Heart right ventricle (tissue), 16 donors: Measurements from ENCODE around the gene WDR19. TPM values are rescaled to one million over a fixed set of nuclear protein-coding genes. Genes with fewer than 3 reads are reported as not detected.
"Not testable (repeated sequence)": the region's sequence is repeated elsewhere in the genome, so short reads cannot be mapped to it uniquely, and the experiment has no call there.

Experiments used
- ATAC-seq, 8 donors: fragments of 200-7000 bp; cut with Tn5 transposase; one replicate each; pipeline ENCODE4 v1.9.1; 2020; ENCODE audit warnings: mild to moderate bottlenecking in 8 of 8, moderate library complexity in 8 of 8, moderate number of reproducible peaks in 1 of 8
- DNase-seq, 2 donors: peaks; one replicate each; pipeline ENCODE4 v3.0.0-alpha.2; 2020
- H3K27ac ChIP-seq, 10 donors: fragments of 200-600 bp; sonication (generic) in 2 of 10; one replicate each; pipeline versions ENCODE4 v1.5.0 to v1.8.0; 2020 to 2022; ENCODE audit warnings: mild to moderate bottlenecking in 3 of 10
- H3K27me3 ChIP-seq, 7 donors: fragments of 200-600 bp; one replicate each; pipeline ENCODE4 v1.8.0; 2021 to 2022; ENCODE audit warnings: mild to moderate bottlenecking in 2 of 7
- H3K36me3 ChIP-seq, 9 donors: fragments of 200-600 bp; sonication (generic) in 1 of 9; one replicate each; pipeline versions ENCODE4 v1.5.0 to v1.8.0; 2020 to 2022; ENCODE audit warnings: mild to moderate bottlenecking in 2 of 9
- H3K4me1 ChIP-seq, 9 donors: fragments of 200-600 bp; sonication (generic) in 1 of 9; one replicate each; pipeline versions ENCODE4 v1.5.0 to v1.8.0; 2020 to 2022; ENCODE audit warnings: mild to moderate bottlenecking in 4 of 9
- H3K4me3 ChIP-seq, 10 donors: fragments of 200-600 bp; sonication (generic) in 2 of 10; one replicate each; pipeline versions ENCODE4 v1.5.0 to v1.8.0; 2020 to 2022; ENCODE audit warnings: mild to moderate bottlenecking in 7 of 10, moderate library complexity in 2 of 10
- H3K9me3 ChIP-seq, 11 donors: fragments of 200-600 bp in 10 of 11; sonication (generic) in 2 of 11; one replicate each; pipeline versions ENCODE4 v1.5.0 to v1.8.0; 2013 to 2022; ENCODE audit warnings: mild to moderate bottlenecking in 2 of 11, control low read depth in 1 of 11, moderate library complexity in 1 of 11
- CTCF ChIP-seq, 9 donors: fragments of 200-600 bp; sonication (generic) in 2 of 9; IDR thresholded peaks; one replicate each; pipeline versions ENCODE4 v1.5.0 to v1.8.0; 2021 to 2022; ENCODE audit warnings: antibody characterized with exemption in 9 of 9, mild to moderate bottlenecking in 5 of 9, moderate library complexity in 1 of 9
- WGBS, 2 donors: extraction: QIAGEN DNeasy Blood & Tissue Kit; methylation state at CpG; one replicate each; pipeline ENCODE4 v1.1.7; 2013; ENCODE audit warnings: inconsistent platforms in 1 of 2; 5-methylcytosine and 5-hydroxymethylcytosine counted together
- intact Hi-C, 10 donors: fragments of 100-400 bp; cut with DNase I; formaldehyde crosslinking; loops; one replicate each; pipeline versions ENCODE4 v1.11.1 to v1.14.2; 2022
- long read RNA-seq, 3 donors: library from polyadenylated mRNA; unstranded; transcript quantifications; one replicate each; pipeline ENCODE4 v2.0.0, GENCODE V29; 2020 to 2021
- polyA plus RNA-seq, 2 donors: library from polyadenylated mRNA; stranded (reverse); fragments of 200-250 nt; gene quantifications; one replicate each; pipeline ENCODE4 v1.2.3, GENCODE V29; 2013
- total RNA-seq, 10 donors: library from RNA; stranded (reverse); fragmentation: NEBNext Ultra II Directional in 3 of 10; extraction: Animal tissue kit (Norgen Biotek cat#: 25700) in 3 of 10; gene quantifications; one replicate each; pipeline versions ENCODE4 v1.2.1 to v1.2.4, GENCODE V29; 2021 to 2023
- donor health status: Arrhythmogenic right ventricular cardiomyopathy.
- donor health status: ischemic (EF 13 %, LVEDD 7.1; RV severe dilation, severe dysfunction).
- donor health status: healthy with polysubstance abuse.
- donor health status: DM: no; HTN: yes; CAD: no.
- donor health status: DM: no; HTN: no; CAD: no.
- donor health status: ischemic (EF 25% LVEDD 6.9; RV normal size, moderate dysfunction).
- donor health status: ischemic (EF 25% LVEDD 5.7; RV mildly dilated, moderate dysfunction).
- donor health status: healthy.
- donor health status: DM: yes; HTN: yes; CAD: no.
- donor health status: Ischemic cardiomyopathy.
- donor health status: ischemic (EF 35%, LVEDD 5.7; RV mildly dilated, moderate dysfunction).
- donor health status: nonischemic (EF 11% LVEDD 7.7; RV severe dilation, severe dysfunction).
- donor health status: DM: yes; HTN: yes; CAD: no.
- donor health status: PGD.
- donor health status: ischemic (EF 29% LVEDD 5.4; RV normal size, mild dysfunction).
- donor health status: nonischemic (EF 23%, LVEDD 6.1; RV moderate dilation, normal function).

Gene WDR19
- total RNA-seq (10 to 100 TPM in 1 of 10 donors, 1 to 10 TPM in 9; 4.1 to 14.6 (median 6.7) TPM), polyA plus RNA-seq (10 to 100 TPM; 13.0 to 25.8 TPM)
- long read RNA-seq, donor 1, full-length matches to known transcripts = 2 of 6 reads
- long read RNA-seq, donor 1, partial matches to known transcripts = 0 of 6 reads
- long read RNA-seq, donor 1, other reads (novel, unspliced or antisense) = 4 of 6 reads
- long read RNA-seq, donor 2, full-length matches to known transcripts = 3 of 7 reads
- long read RNA-seq, donor 2, partial matches to known transcripts = 1 of 7 reads
- long read RNA-seq, donor 2, other reads (novel, unspliced or antisense) = 3 of 7 reads
- long read RNA-seq, donor 3, full-length matches to known transcripts = 1 of 6 reads
- long read RNA-seq, donor 3, partial matches to known transcripts = 5 of 6 reads
- long read RNA-seq, donor 3, other reads (novel, unspliced or antisense) = 0 of 6 reads

GRCh38 chr4:39181905-39182638 lies at the start of gene WDR19:
Gene WDR19, plus strand, starts transcription at chr4:39182529. Its CDS starts 29 bp downstream, at chr4:39182558.
- intact Hi-C loops = loop anchor here in 3 of 10 donors (2.0 to 10.0 kb wide), 4 partner anchors 137 to 280 kb away; no protein-coding TSS in a partner anchor

GRCh38 chr4:39133623-39134022 lies 48.7 kb upstream of the WDR19 start:
- H3K4me3 ChIP-seq = no peak overlapping the region
- WGBS, 2 donors = 95 to 96% methylated on average over 3 of the region's 3 CpGs
- peaks cover 0 to 4% (median 0%) of the 10 kb centered on the region in 11 donors for H3K9me3 ChIP-seq
- no peaks in the 10 kb centered on the region for H3K36me3 ChIP-seq
- no peaks in the 10 kb centered on the region for H3K27me3 ChIP-seq
- peaks cover 0 to 10% (median 7%) of the 10 kb centered on the region in 9 donors for H3K4me1 ChIP-seq
- DNase-seq (no peak), ATAC-seq (no peak)
- intact Hi-C loops = loop anchor here in 8 of 10 donors (2.0 to 10.0 kb wide), 5 partner anchors 89 to 379 kb away; no protein-coding TSS in a partner anchor
- no peak for TF ChIP-seq CTCF (IDR thresholded peaks at IDR 0.05)
- H3K27ac ChIP-seq = no peak overlapping the region

More at GRCh38 chr4:39181905-39182638, at the start of gene WDR19:
- WGBS, 2 donors = 0% methylated on average over 48 of the region's 48 CpGs
- ATAC-seq = peak; percentile 99 to 100 (median 100)
- H3K27me3 ChIP-seq = no peaks in the 10 kb centered on the region
- no peaks in the 10 kb centered on the region for H3K9me3 ChIP-seq
- DNase-seq = peak; percentile 98
- peaks cover 0 to 16% (median 0%) of the 10 kb centered on the region in 9 donors for H3K36me3 ChIP-seq
- H3K4me1 ChIP-seq = peaks cover 0 to 18% (median 10%) of the 10 kb centered on the region in 9 donors
- H3K27ac ChIP-seq = peak within 1 kb of the TSS; percentile 28 to 84 (median 60)
- TF ChIP-seq CTCF (IDR thresholded peaks at IDR 0.05) = peak; percentile 11 to 71 (median 48)
- H3K4me3 ChIP-seq = peak within 1 kb of the TSS; percentile 62 to 93 (median 73)

- intact Hi-C loops = loop anchor here (1.0 to 10.0 kb wide), 8 partner anchors 90 to 380 kb away; no protein-coding TSS in a partner anchor
- no peak for TF ChIP-seq CTCF (IDR thresholded peaks at IDR 0.05)
- H3K4me1 ChIP-seq = peaks cover 0 to 10% (median 7%) of the 10 kb centered on the region in 9 donors
- WGBS, 2 donors = 41 to 42% methylated on average over 2 of the region's 2 CpGs
- no peak overlapping the region for H3K4me3 ChIP-seq
- peaks cover 0 to 4% (median 0%) of the 10 kb centered on the region in 11 donors for H3K9me3 ChIP-seq
- ATAC-seq = peak in 2 of 8 donors; percentile 6 to 15
- no peak for DNase-seq
- no peak overlapping the region for H3K27ac ChIP-seq
- H3K27me3 ChIP-seq = no peaks in the 10 kb centered on the region
- no peaks in the 10 kb centered on the region for H3K36me3 ChIP-seq
Measured at GRCh38 chr4:39134683-39135306, 47.5 kb upstream of the WDR19 start.

- H3K4me3 ChIP-seq, ATAC-seq, H3K27ac ChIP-seq, H3K9me3 ChIP-seq, H3K4me1 ChIP-seq, DNase-seq, H3K27me3 ChIP-seq, H3K36me3 ChIP-seq: not testable (repeated sequence)
- intact Hi-C loops = loop anchor here in 6 of 10 donors (5.0 to 10.0 kb wide), 6 partner anchors 93 to 383 kb away; no protein-coding TSS in a partner anchor
- WGBS, 2 donors = 82 to 86% methylated on average over 3 of the region's 3 CpGs
Measured at GRCh38 chr4:39138227-39138626, 44.1 kb upstream of the WDR19 start.
